Ishikawa (cell line): ENCODE results near the gene TMEM176B.

ENCODE experiments used
- CEBPB ChIP-seq: IDR thresholded peaks from 2 replicates; pipeline ENCODE4 v1.6.1; 2012
- CREB1 ChIP-seq: IDR thresholded peaks from 2 replicates; pipeline ENCODE4 v1.6.1; 2012; ENCODE audit warnings: low read depth
- EGR1 ChIP-seq: IDR thresholded peaks from 2 replicates; pipeline ENCODE4 v1.6.1; 2012
- EP300 ChIP-seq: IDR thresholded peaks from 2 replicates; pipeline ENCODE4 v1.6.1; 2012; ENCODE audit warnings: borderline replicate concordance
- FOXM1 ChIP-seq: IDR thresholded peaks from 2 replicates; pipeline ENCODE4 v1.6.1; 2012; ENCODE audit warnings: low read depth, borderline replicate concordance
- NFIC ChIP-seq: IDR thresholded peaks from 2 replicates; pipeline ENCODE4 v1.6.1; 2012
- RAD21 ChIP-seq: IDR thresholded peaks from 2 replicates; pipeline ENCODE4 v1.6.1; 2012; ENCODE audit warnings: low read depth
- REST ChIP-seq: IDR thresholded peaks from 2 replicates; pipeline ENCODE4 v1.6.1; 2012; ENCODE audit warnings: low read depth, mild to moderate bottlenecking
- TAF1 ChIP-seq: IDR thresholded peaks from 2 replicates; pipeline ENCODE4 v1.6.1; 2012; ENCODE audit warnings: low read depth, mild to moderate bottlenecking
- TCF12 ChIP-seq: IDR thresholded peaks from 2 replicates; pipeline ENCODE4 v1.6.1; 2012; ENCODE audit warnings: low read depth
- TEAD4 ChIP-seq: IDR thresholded peaks from 2 replicates; pipeline ENCODE4 v1.6.1; 2012
- USF1 ChIP-seq: IDR thresholded peaks from 2 replicates; pipeline ENCODE4 v1.6.1; 2012
- YY1 ChIP-seq: IDR thresholded peaks from 2 replicates; pipeline ENCODE4 v1.6.1; 2012; ENCODE audit warnings: low read depth
- ZBTB7A ChIP-seq: IDR thresholded peaks from 2 replicates; pipeline ENCODE4 v1.6.1; 2012; ENCODE audit warnings: low read depth
- TF ChIP-seq, protein P1 (sequence below): IDR thresholded peaks from 2 replicates; pipeline ENCODE4 v1.6.1; 2012

Gene TMEM176B

GRCh38 chr7:150826061-150826849, 26.1 kb upstream of the TMEM176B start:
- no peak for TF ChIP-seq REST
- TF ChIP-seq ZBTB7A: no peak
- no peak for TF ChIP-seq EGR1
- no peak for TF ChIP-seq CREB1

DNA sequence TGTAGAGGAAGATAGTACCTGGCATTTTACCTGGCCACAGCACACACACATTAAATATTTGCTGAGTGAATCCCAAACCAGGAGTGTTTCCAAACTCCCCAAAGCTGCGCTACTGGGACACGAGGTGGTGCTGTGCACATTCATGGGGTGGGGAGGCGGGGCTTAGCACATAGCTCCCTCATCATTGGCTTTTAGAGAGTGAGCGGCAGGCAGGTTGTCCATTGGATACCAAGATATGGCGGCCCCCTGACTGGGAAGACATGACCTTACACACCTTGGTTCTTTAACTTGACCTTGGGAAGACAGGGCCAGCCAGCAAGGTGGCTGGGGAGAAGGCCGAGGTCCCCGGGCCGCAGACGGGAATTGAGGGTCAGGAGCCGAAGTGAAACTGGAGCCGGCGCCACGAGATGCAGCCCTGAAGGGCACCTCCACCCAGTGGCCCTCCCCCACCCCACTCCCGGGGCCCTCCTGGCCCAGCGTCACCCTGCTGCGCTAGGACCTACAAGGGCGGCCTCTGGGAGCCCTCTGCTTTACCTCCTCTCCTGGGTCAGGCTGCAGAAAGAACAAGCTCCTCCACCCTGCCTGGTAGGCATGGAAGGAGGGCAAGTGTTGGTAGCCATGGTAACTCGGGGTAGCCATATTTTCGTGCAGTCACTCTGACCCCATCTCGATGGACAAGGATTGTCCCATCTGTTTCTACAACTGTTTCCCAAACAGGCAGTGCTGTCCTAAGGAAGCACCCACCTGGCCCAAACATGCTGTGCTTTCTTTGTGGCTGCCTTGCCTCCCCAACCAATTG, 24.4 kb upstream of the TMEM176B start:
- TF ChIP-seq FOXM1: no peak
- TF ChIP-seq, protein P1, sequence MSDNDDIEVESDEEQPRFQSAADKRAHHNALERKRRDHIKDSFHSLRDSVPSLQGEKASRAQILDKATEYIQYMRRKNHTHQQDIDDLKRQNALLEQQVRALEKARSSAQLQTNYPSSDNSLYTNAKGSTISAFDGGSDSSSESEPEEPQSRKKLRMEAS: no peak
- TF ChIP-seq NFIC: no peak
- TF ChIP-seq TCF12: no peak
- no peak for TF ChIP-seq EGR1
- no peak for TF ChIP-seq ZBTB7A
- no peak for TF ChIP-seq TAF1
- TF ChIP-seq REST: no peak
- TF ChIP-seq YY1: no peak
- no peak for TF ChIP-seq CEBPB
- no peak for TF ChIP-seq EP300
- TF ChIP-seq RAD21: no peak
- TF ChIP-seq TEAD4: no peak
- TF ChIP-seq USF1: no peak
- no peak for TF ChIP-seq CREB1

DNA sequence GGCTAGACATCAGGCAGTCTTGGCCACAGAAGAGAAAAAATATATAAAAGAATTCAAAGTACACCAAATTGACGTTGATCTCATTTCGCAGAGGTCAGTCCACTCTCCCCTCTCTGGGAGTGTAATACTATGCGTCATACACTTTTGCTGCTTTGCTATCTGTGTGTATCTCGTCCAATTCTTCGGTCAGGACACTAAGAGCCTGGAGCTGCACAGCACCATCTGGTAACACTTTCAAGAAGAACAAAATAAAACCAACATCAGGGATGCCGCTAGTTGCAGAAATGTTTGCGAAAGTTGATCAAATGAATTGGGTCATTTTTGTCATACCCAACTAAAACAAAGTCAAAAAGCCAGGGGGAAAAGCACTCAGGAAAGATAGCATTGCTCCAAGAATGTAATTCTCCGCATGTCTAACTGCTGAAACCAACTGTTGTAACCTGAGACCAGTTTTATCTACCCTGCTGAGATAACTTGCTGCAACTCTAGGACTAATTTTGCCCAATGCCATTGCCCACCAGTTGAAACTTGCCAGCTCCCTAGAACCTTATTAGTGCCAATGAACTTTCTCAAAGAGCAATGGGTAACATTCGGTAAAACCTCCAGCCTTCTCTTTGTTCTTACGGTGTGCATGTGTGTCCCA, 23.4 kb upstream of the TMEM176B start:
- TF ChIP-seq REST (no peak), TCF12 (no peak), EP300 (no peak), TAF1 (no peak), RAD21 (no peak), FOXM1 (no peak), CREB1 (no peak), YY1 (no peak), CEBPB (no peak), TEAD4 (no peak), USF1 (no peak)
- TF ChIP-seq, protein P1: no peak

DNA sequence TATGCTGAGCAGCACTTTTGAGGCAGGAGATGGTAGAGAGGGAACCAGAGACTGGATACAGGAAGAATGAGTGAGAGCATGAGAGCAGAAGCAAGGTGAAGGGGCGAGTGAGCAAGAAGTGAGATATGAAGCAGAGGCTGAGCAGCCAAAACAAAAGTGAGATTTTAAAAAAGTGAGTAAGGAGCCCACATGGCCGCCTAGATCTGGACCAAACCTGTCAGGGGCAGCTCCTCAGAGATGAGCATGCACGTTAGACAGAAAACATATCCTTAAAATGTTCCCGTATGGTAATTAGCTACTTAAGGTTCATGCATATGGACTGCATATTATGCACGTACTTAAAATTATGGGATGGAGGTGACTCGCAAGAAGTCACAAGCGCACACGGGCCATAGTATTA, 22.9 kb upstream of the TMEM176B start:
- TF ChIP-seq TEAD4 (no peak), EP300 (no peak), ZBTB7A (no peak), CEBPB (no peak), TAF1 (no peak), USF1 (no peak), NFIC (no peak), FOXM1 (no peak)
- TF ChIP-seq, protein P1: no peak
